SK-N-SH (cell line): ENCODE measurements around the gene STXBP6. TPM values are rescaled to one million over a fixed set of nuclear protein-coding genes. Genes with fewer than 3 reads are reported as not detected.

Experiments used
- CTCF ChIA-PET: fragments of 300-600, 350-600 bp; formaldehyde crosslinking; extraction: SDS; loops from one replicate; lab custom pipeline; 2021; lab: Yijun Ruan, JAX
- POLR2A ChIA-PET: fragments of 350-600 bp; sonication (Branson Sonifier 250); formaldehyde crosslinking; extraction: SDS; loops from one replicate; lab custom pipeline; 2020; ENCODE audit warnings: antibody characterized with exemption, inconsistent platforms; lab: Yijun Ruan, JAX
- DNase-seq: peaks from one replicate; pipeline ENCODE4 v3.0.0; 2012
- H2AFZ ChIP-seq: fragments of 200-600 bp; sonication (generic); 2 replicates; pipeline ENCODE4 v1.8.1; 2016; ENCODE audit warnings: antibody characterized with exemption, mild to moderate bottlenecking, low read depth
- H3F3A ChIP-seq: fragments of 200-600 bp; sonication (generic); replicated peaks from 2 replicates; pipeline ENCODE3; 2016; ENCODE audit warnings: antibody characterized with exemption, mild to moderate bottlenecking; ENCODE audit not compliant: insufficient read depth
- H3K27ac ChIP-seq, 2 experiments: fragments of 200-500 bp in 1 of 2; fragments of 200-600 bp in 1 of 2; sonication (Bioruptor generic) in 1 of 2; sonication (generic), shearing (Covaris generic) in 1 of 2; 2 replicates each; pipeline versions ENCODE4 v1.5.1 to v1.6.1; 2014 to 2016; ENCODE audit warnings: low read depth in 2 of 2, inconsistent platforms in 1 of 2, low read length in 1 of 2, mild to moderate bottlenecking in 1 of 2, mixed read lengths in 1 of 2
- H3K27me3 ChIP-seq: fragments of 200-600 bp; sonication (generic), shearing (Covaris generic); 2 replicates; pipeline ENCODE4 v1.6.1; 2016; ENCODE audit warnings: mixed run types; ENCODE audit not compliant: insufficient read depth
- H3K36me3 ChIP-seq, 2 experiments: fragments of 200-500 bp in 1 of 2; fragments of 200-600 bp in 1 of 2; sonication (Bioruptor generic) in 1 of 2; sonication (generic) in 1 of 2; replicated peaks in 1 of 2; 2 replicates each; pipeline versions ENCODE3 to v1.5.1; 2014 to 2016; ENCODE audit warnings: low read length in 1 of 2, mild to moderate bottlenecking in 1 of 2; ENCODE audit not compliant: insufficient read depth in 2 of 2, control insufficient read depth in 1 of 2
- H3K4me1 ChIP-seq, 2 experiments: fragments of 200-500 bp in 1 of 2; fragments of 200-600 bp in 1 of 2; sonication (Bioruptor generic) in 1 of 2; sonication (generic), shearing (Covaris generic) in 1 of 2; 2 replicates each; pipeline versions ENCODE4 v1.5.1 to v1.6.1; 2014 to 2016; ENCODE audit warnings: low read depth in 1 of 2, low read length in 1 of 2, mixed run types in 1 of 2; ENCODE audit not compliant: insufficient read depth in 2 of 2, control insufficient read depth in 1 of 2
- H3K4me2 ChIP-seq: fragments of 200-600 bp; sonication (generic), shearing (Covaris generic); 2 replicates; pipeline ENCODE4 v1.6.1; 2017; ENCODE audit warnings: mixed run types
- H3K4me3 ChIP-seq, 2 experiments: fragments of 200-500 bp in 1 of 2; fragments of 200-600 bp in 1 of 2; sonication (Bioruptor generic) in 1 of 2; sonication (generic), shearing (Covaris generic) in 1 of 2; 2 replicates each; pipeline versions ENCODE4 v1.5.1 to v1.8.1; 2014 to 2016; ENCODE audit warnings: low read depth in 2 of 2, inconsistent platforms in 1 of 2, low read length in 1 of 2, mild to moderate bottlenecking in 1 of 2, mixed read lengths in 1 of 2, moderate library complexity in 1 of 2
- H3K79me2 ChIP-seq: fragments of 200-600 bp; sonication (generic); 2 replicates; pipeline ENCODE4 v1.8.1; 2017; ENCODE audit warnings: mild to moderate bottlenecking; ENCODE audit not compliant: insufficient read depth
- H3K9ac ChIP-seq: fragments of 200-600 bp; sonication (generic); 2 replicates; pipeline ENCODE4 v1.6.1; 2017; ENCODE audit warnings: mixed run types
- H3K9me2 ChIP-seq: fragments of 200-600 bp; sonication (generic); 2 replicates; pipeline ENCODE4 v1.6.1; 2017; ENCODE audit warnings: mixed run types
- H3K9me3 ChIP-seq: fragments of 200-600 bp; sonication (generic); 2 replicates; pipeline ENCODE4 v1.6.1; 2017; ENCODE audit warnings: mixed run types, mild to moderate bottlenecking, moderate library complexity
- H4K20me1 ChIP-seq: fragments of 200-600 bp; sonication (generic); 2 replicates; pipeline ENCODE4 v1.6.1; 2017; ENCODE audit warnings: mild to moderate bottlenecking, mixed run types; ENCODE audit not compliant: insufficient read depth
- CHD2 ChIP-seq: fragments of 150-350 bp; IDR thresholded peaks from 2 replicates; pipeline ENCODE4 v1.6.1; 2018; ENCODE audit warnings: low read length; ENCODE audit not compliant: partially characterized antibody
- ELF1 ChIP-seq: IDR thresholded peaks from 2 replicates; pipeline ENCODE4 v1.4.0; 2012
- EP300 ChIP-seq, 2 experiments: IDR thresholded peaks; 2 replicates each; pipeline versions ENCODE4 v1.4.0 to v1.6.1; 2012; ENCODE audit warnings: borderline replicate concordance in 1 of 2, low read depth in 1 of 2, low read length in 1 of 2
- EZH2phosphoT487 ChIP-seq: fragments of 200-600 bp; sonication (generic); IDR thresholded peaks from 2 replicates; pipeline ENCODE4 v1.6.1; 2017; ENCODE audit warnings: low read depth, mixed run types, mild to moderate bottlenecking, antibody characterized with exemption, moderate library complexity, borderline replicate concordance
- FOSL2 ChIP-seq: IDR thresholded peaks from 2 replicates; pipeline ENCODE4 v1.4.0; 2012; ENCODE audit warnings: low read depth, mild to moderate bottlenecking, moderate library complexity, borderline replicate concordance
- GABPA ChIP-seq: IDR thresholded peaks from 2 replicates; pipeline ENCODE4 v1.4.0; 2012; ENCODE audit warnings: low read depth, mild to moderate bottlenecking
- GATA2 ChIP-seq: sonication (generic); formaldehyde crosslinking; IDR thresholded peaks from 2 replicates; pipeline ENCODE4 v1.5.0; 2020; ENCODE audit warnings: mild to moderate bottlenecking, missing genetic modification reagents
- MEF2A ChIP-seq: IDR thresholded peaks from 2 replicates; pipeline ENCODE4 v1.4.0; 2012; ENCODE audit warnings: low read depth, borderline replicate concordance
- MXI1 ChIP-seq: IDR thresholded peaks from 2 replicates; pipeline ENCODE4 v1.6.1; 2012; ENCODE audit warnings: mild to moderate bottlenecking, low read depth, low read length, improper control_type of control experiment
- NRF1 ChIP-seq: IDR thresholded peaks from 2 replicates; pipeline ENCODE4 v1.6.1; 2012; ENCODE audit warnings: low read depth, mild to moderate bottlenecking, low read length
- PBX3 ChIP-seq: IDR thresholded peaks from 2 replicates; pipeline ENCODE4; 2012
- POLR2AphosphoS5 ChIP-seq: IDR thresholded peaks from 2 replicates; pipeline ENCODE4 v1.6.1; 2012; ENCODE audit warnings: low read depth, low read length
- RAD21 ChIP-seq: IDR thresholded peaks from 2 replicates; pipeline ENCODE4 v1.6.1; 2012; ENCODE audit warnings: mild to moderate bottlenecking, low read length
- RCOR1 ChIP-seq: fragments of 150-350 bp; IDR thresholded peaks from 2 replicates; pipeline ENCODE4 v1.6.1; 2017; ENCODE audit warnings: antibody characterized with exemption, low read length
- REST ChIP-seq: IDR thresholded peaks from 2 replicates; pipeline ENCODE4 v1.6.1; 2012; ENCODE audit warnings: mild to moderate bottlenecking, low read depth, low read length, moderate library complexity
- SIN3A ChIP-seq: IDR thresholded peaks from 2 replicates; pipeline ENCODE4 v1.6.1; 2012; ENCODE audit warnings: low read depth, mild to moderate bottlenecking, low read length, moderate library complexity, borderline replicate concordance
- TAF1 ChIP-seq: IDR thresholded peaks from 2 replicates; pipeline ENCODE4 v1.6.1; 2012; ENCODE audit warnings: low read depth, mild to moderate bottlenecking, low read length, moderate library complexity, borderline replicate concordance
- TEAD4 ChIP-seq: IDR thresholded peaks from 2 replicates; pipeline ENCODE4 v1.4.0; 2012; ENCODE audit warnings: mild to moderate bottlenecking, borderline replicate concordance; ENCODE audit not compliant: insufficient read depth
- USF2 ChIP-seq: fragments of 150-350 bp; IDR thresholded peaks from 2 replicates; pipeline ENCODE4 v1.6.1; 2017; ENCODE audit warnings: antibody characterized with exemption, low read length, low read depth, borderline replicate concordance
- ZBTB33 ChIP-seq: IDR thresholded peaks from 2 replicates; pipeline ENCODE4 v1.4.0; 2012; ENCODE audit warnings: low read depth, borderline replicate concordance
- WGBS: methylation state at CpG from one replicate; pipeline ENCODE4 v1.1.6; 2017; ENCODE audit warnings: low lambda C conversion rate; 5-methylcytosine and 5-hydroxymethylcytosine counted together
- polyA plus RNA-seq, 3 experiments: library from polyadenylated mRNA; depleted of rRNA; stranded (reverse); fragments of >200 nt; gene quantifications; 2 replicates each; pipeline ENCODE4 v1.2.3, GENCODE V29; 2012

The STXBP6 gene
- polyA plus RNA-seq, 1 of the 3 experiments (the other 2 are of a cell fraction): 0.16 TPM

- Histone ChIP-seq H3K27ac (no peak overlapping the region), H3F3A (no peaks in the 10 kb centered on the region), H3K4me3 (no peak overlapping the region), H3K27me3 (no peaks in the 10 kb centered on the region), H2AFZ (no peak overlapping the region), H3K79me2 (no peaks in the 10 kb centered on the region), H3K36me3 (no peaks in the 10 kb centered on the region), H4K20me1 (no peaks in the 10 kb centered on the region), H3K9ac (no peak overlapping the region), H3K4me1 (no peaks in the 10 kb centered on the region), H3K9me2 (no peaks in the 10 kb centered on the region; the same call in 1 of the 2 replicates), H3K4me2 (no peak overlapping the region), H3K9me3 (no peaks in the 10 kb centered on the region)
- no peak for DNase-seq
- TF ChIP-seq TEAD4 (no peak), POLR2AphosphoS5 (no peak), USF2 (no peak), REST (no peak), FOSL2 (no peak), GATA2 (CRISPR knock-in tag) (no peak), NRF1 (no peak), CHD2 (no peak)
- CTCF ChIA-PET: interaction anchor here (1.1 kb wide), 1 partner anchor 25 kb away, joined by 3 read pairs; no protein-coding TSS in a partner anchor
- POLR2A ChIA-PET: no interaction called here
- 16% methylated on average over 3 of the region's 3 CpGs for WGBS
These were observed 73.3 kb downstream of the STXBP6 start for GRCh38 chr14:24976602-24977001.

GRCh38 chr14:24975393-24975792 is 74.6 kb downstream of the STXBP6 start:
- H3F3A ChIP-seq: no peaks in the 10 kb centered on the region
- no peaks in the 10 kb centered on the region for H3K4me1 ChIP-seq
- DNase-seq: no peak
- H3K36me3 ChIP-seq: no peaks in the 10 kb centered on the region
- H3K79me2 ChIP-seq: no peaks in the 10 kb centered on the region
- no peaks in the 10 kb centered on the region for H3K27me3 ChIP-seq
- H3K4me3 ChIP-seq: no peak overlapping the region
- POLR2A ChIA-PET: no interaction called here
- H4K20me1 ChIP-seq: no peaks in the 10 kb centered on the region
- H3K4me2 ChIP-seq: no peak overlapping the region
- H3K9ac ChIP-seq: no peak overlapping the region
- no peaks in the 10 kb centered on the region; the same call in 1 of the 2 replicates for H3K9me2 ChIP-seq
- H3K9me3 ChIP-seq: no peaks in the 10 kb centered on the region
- WGBS: 7% methylated on average over 2 of the region's 2 CpGs
- H2AFZ ChIP-seq: no peak overlapping the region
- no peak overlapping the region for H3K27ac ChIP-seq
- CTCF ChIA-PET: no interaction called here
- no peak for TF ChIP-seq MEF2A
- no peak for TF ChIP-seq RCOR1
- no peak for TF ChIP-seq EP300 (IDR thresholded peaks at IDR 0.05; ENCODE audit: borderline replicate concordance in 1 of 2, low read depth in 1 of 2, low read length in 1 of 2)
- no peak for TF ChIP-seq USF2
- TF ChIP-seq FOSL2: no peak
- no peak for TF ChIP-seq TAF1
- no peak for TF ChIP-seq PBX3
- no peak for TF ChIP-seq GABPA
- no peak for TF ChIP-seq EZH2phosphoT487
- TF ChIP-seq RAD21: no peak
- no peak for TF ChIP-seq MXI1
- no peak for TF ChIP-seq SIN3A
- TF ChIP-seq ZBTB33: no peak
- TF ChIP-seq ELF1: no peak
